Karpas-422 (cell line): ENCODE data around the gene NMB. TPM values are rescaled to one million over a fixed set of nuclear protein-coding genes. Genes with fewer than 3 reads are reported as not detected.

Experiments
- DNase-seq: peaks from one replicate; pipeline ENCODE4 v3.0.0-alpha.2; 2015
- H2AFZ ChIP-seq: fragments of 200-600 bp; sonication (generic); 2 replicates; pipeline ENCODE4 v1.6.1; 2014; ENCODE audit warnings: antibody characterized with exemption, low read length, mixed read lengths
- H3K27ac ChIP-seq: fragments of 200-600 bp; sonication (generic); 2 replicates; pipeline ENCODE4 v1.5.1; 2014; ENCODE audit warnings: mild to moderate bottlenecking, low read length, moderate library complexity
- H3K27me3 ChIP-seq: fragments of 200-600 bp; sonication (generic); 2 replicates; pipeline ENCODE4 v1.6.1; 2014; ENCODE audit warnings: low read length, mixed read lengths
- H3K36me3 ChIP-seq: fragments of 200-600 bp; sonication (generic); 2 replicates; pipeline ENCODE4 v1.6.1; 2014; ENCODE audit warnings: low read length, mixed read lengths; ENCODE audit not compliant: insufficient read depth
- H3K4me1 ChIP-seq: fragments of 200-600 bp; sonication (generic); 2 replicates; pipeline ENCODE4 v1.6.1; 2014; ENCODE audit warnings: mild to moderate bottlenecking, low read length, mixed read lengths
- H3K4me2 ChIP-seq: fragments of 200-600 bp; sonication (generic); 2 replicates; pipeline ENCODE4 v1.6.1; 2014; ENCODE audit warnings: low read length, low read depth, mild to moderate bottlenecking; ENCODE audit not compliant: poor library complexity, severe bottlenecking
- H3K4me3 ChIP-seq: fragments of 200-600 bp; sonication (generic); 2 replicates; pipeline ENCODE4 v1.5.1; 2014; ENCODE audit warnings: mild to moderate bottlenecking, antibody characterized with exemption, low read length, mixed read lengths
- H3K79me2 ChIP-seq: fragments of 200-600 bp; sonication (generic); 2 replicates; pipeline ENCODE4 v1.6.1; 2014; ENCODE audit warnings: mild to moderate bottlenecking, low read length, mixed read lengths
- H3K9ac ChIP-seq: fragments of 200-600 bp; sonication (generic); 2 replicates; pipeline ENCODE4 v1.6.0; 2014; ENCODE audit warnings: low read length
- H3K9me2 ChIP-seq: fragments of 200-600 bp; sonication (generic), shearing (Covaris generic); replicated peaks from 2 replicates; pipeline ENCODE4 v1.6.0; 2014; ENCODE audit warnings: mild to moderate bottlenecking, low read length, moderate library complexity; ENCODE audit not compliant: insufficient read depth
- H3K9me3 ChIP-seq: fragments of 300-700, 200-600 bp; sonication (generic); 2 replicates; pipeline ENCODE4 v1.6.1; 2014; ENCODE audit warnings: low read length, mixed read lengths
- H4K20me1 ChIP-seq: fragments of 200-600 bp; sonication (generic); 2 replicates; pipeline ENCODE4 v1.6.1; 2014; ENCODE audit warnings: mild to moderate bottlenecking, antibody characterized with exemption, low read length, low read depth; ENCODE audit not compliant: insufficient read depth
- total RNA-seq: library from RNA; depleted of rRNA; stranded (reverse); fragments of >200 nt; shearing (Covaris generic); gene quantifications from 2 replicates; pipeline ENCODE4 v1.2.3, GENCODE V29; 2014; ENCODE audit warnings: low replicate concordance

NMB gene
- total RNA-seq, 1 experiment from 2014 or later = 17.2 TPM

GRCh38 chr15:84624359-84624758, 33.6 kb downstream of the NMB start:
- H3K36me3 ChIP-seq = peaks cover 29% of the 10 kb centered on the region
- DNase-seq = no peak
- H3K4me3 ChIP-seq = no peak overlapping the region
- no peaks in the 10 kb centered on the region for H4K20me1 ChIP-seq
- H3K9me2 ChIP-seq = no peaks in the 10 kb centered on the region
- no peaks in the 10 kb centered on the region for H3K27me3 ChIP-seq
- H3K9me3 ChIP-seq = peaks cover 24% of the 10 kb centered on the region
- no peak overlapping the region for H2AFZ ChIP-seq
- H3K27ac ChIP-seq = no peak overlapping the region
- H3K9ac ChIP-seq = no peak overlapping the region
- H3K79me2 ChIP-seq = no peaks in the 10 kb centered on the region
- no peak overlapping the region for H3K4me2 ChIP-seq
- no peaks in the 10 kb centered on the region for H3K4me1 ChIP-seq

GRCh38 chr15:84621358-84621979, 36.5 kb downstream of the NMB start:
- Histone ChIP-seq H3K27ac (no peak overlapping the region), H3K79me2 (peaks cover 1% of the 10 kb centered on the region; the same call in 1 of the 2 replicates), H3K4me2 (no peak overlapping the region)

GRCh38 chr15:84620626-84621025, 37.4 kb downstream of the NMB start:
- Histone ChIP-seq H4K20me1 (no peaks in the 10 kb centered on the region), H3K27ac (no peak overlapping the region), H3K79me2 (peaks cover 5% of the 10 kb centered on the region; the same call in 1 of the 2 replicates), H3K9me3 (peaks cover 24% of the 10 kb centered on the region), H3K4me1 (no peaks in the 10 kb centered on the region), H3K27me3 (no peaks in the 10 kb centered on the region), H3K9ac (no peak overlapping the region), H3K36me3 (peaks cover 34% of the 10 kb centered on the region), H3K4me3 (0 out of 2 replicates have a peak overlapping the region, but pooled peaks have one; percentile 12), H3K4me2 (no peak overlapping the region), H3K9me2 (no peaks in the 10 kb centered on the region), H2AFZ (no peak overlapping the region)
- no peak for DNase-seq

More at GRCh38 chr15:84621358-84621979, 36.5 kb downstream of the NMB start:
- Histone ChIP-seq H4K20me1 (no peaks in the 10 kb centered on the region), H3K27me3 (no peaks in the 10 kb centered on the region), H3K9me2 (no peaks in the 10 kb centered on the region), H2AFZ (no peak overlapping the region), H3K9me3 (peaks cover 24% of the 10 kb centered on the region), H3K4me3 (no peak overlapping the region), H3K36me3 (peaks cover 32% of the 10 kb centered on the region), H3K9ac (no peak overlapping the region), H3K4me1 (no peaks in the 10 kb centered on the region)
- DNase-seq = no peak

GRCh38 chr15:84616235-84616634, 41.8 kb downstream of the NMB start:
- no peak for DNase-seq
- Histone ChIP-seq H2AFZ (no peak overlapping the region), H3K9me3 (peaks cover 9% of the 10 kb centered on the region), H4K20me1 (no peaks in the 10 kb centered on the region), H3K4me2 (no peak overlapping the region), H3K4me3 (no peak overlapping the region), H3K9me2 (no peaks in the 10 kb centered on the region), H3K36me3 (peaks cover 17% of the 10 kb centered on the region), H3K79me2 (peaks cover 5% of the 10 kb centered on the region; the same call in 1 of the 2 replicates), H3K9ac (no peak overlapping the region), H3K27ac (no peak overlapping the region), H3K27me3 (no peaks in the 10 kb centered on the region), H3K4me1 (no peaks in the 10 kb centered on the region)

GRCh38 chr15:84611631-84612030, 46.4 kb downstream of the NMB start:
- Histone ChIP-seq H3K27ac (no peak overlapping the region), H3K9ac (no peak overlapping the region), H3K36me3 (peaks cover 3% of the 10 kb centered on the region), H3K9me3 (no peaks in the 10 kb centered on the region), H4K20me1 (no peaks in the 10 kb centered on the region), H3K4me3 (no peak overlapping the region), H3K4me1 (0 out of 2 replicates have a peak, but pooled peaks cover 3% of the 10 kb centered on the region), H2AFZ (no peak overlapping the region), H3K27me3 (no peaks in the 10 kb centered on the region), H3K4me2 (no peak overlapping the region), H3K9me2 (no peaks in the 10 kb centered on the region), H3K79me2 (peaks cover 18% of the 10 kb centered on the region; the same call in 1 of the 2 replicates)
- no peak for DNase-seq

- no peak overlapping the region for H3K9ac ChIP-seq
- no peaks in the 10 kb centered on the region for H3K27me3 ChIP-seq
- DNase-seq = no peak
- peaks cover 6% of the 10 kb centered on the region; the same call in 1 of the 2 replicates for H3K36me3 ChIP-seq
- H3K4me1 ChIP-seq = 0 out of 2 replicates have a peak, but pooled peaks cover 3% of the 10 kb centered on the region
- no peaks in the 10 kb centered on the region for H3K9me3 ChIP-seq
- no peak overlapping the region for H2AFZ ChIP-seq
- H4K20me1 ChIP-seq = no peaks in the 10 kb centered on the region
- no peaks in the 10 kb centered on the region for H3K9me2 ChIP-seq
- H3K27ac ChIP-seq = no peak overlapping the region
- H3K4me2 ChIP-seq = no peak overlapping the region
- peaks cover 28% of the 10 kb centered on the region for H3K79me2 ChIP-seq
- H3K4me3 ChIP-seq = no peak overlapping the region
Measured at GRCh38 chr15:84609818-84610525, 48.0 kb downstream of the NMB start.

- H3K9ac ChIP-seq = no peak overlapping the region
- H3K4me3 ChIP-seq = no peak overlapping the region
- no peak overlapping the region for H3K4me2 ChIP-seq
- H4K20me1 ChIP-seq = no peaks in the 10 kb centered on the region
- peaks cover 29% of the 10 kb centered on the region for H3K79me2 ChIP-seq
- H3K36me3 ChIP-seq = peaks cover 7% of the 10 kb centered on the region; the same call in 1 of the 2 replicates
- peaks cover 4% of the 10 kb centered on the region; the same call in 1 of the 2 replicates for H3K4me1 ChIP-seq
- H3K27me3 ChIP-seq = no peaks in the 10 kb centered on the region
- H3K9me2 ChIP-seq = no peaks in the 10 kb centered on the region
- H3K27ac ChIP-seq = no peak overlapping the region
- no peak for DNase-seq
- H2AFZ ChIP-seq = no peak overlapping the region
- H3K9me3 ChIP-seq = no peaks in the 10 kb centered on the region
Measured at GRCh38 chr15:84608707-84609284, 49.2 kb downstream of the NMB start.

- no peaks in the 10 kb centered on the region for H3K27me3 ChIP-seq
- H3K4me3 ChIP-seq = no peak overlapping the region
- DNase-seq = no peak
- no peak overlapping the region for H3K4me2 ChIP-seq
- no peaks in the 10 kb centered on the region for H3K9me2 ChIP-seq
- H3K79me2 ChIP-seq = peaks cover 39% of the 10 kb centered on the region
- H3K9ac ChIP-seq = no peak overlapping the region
- peaks cover 13% of the 10 kb centered on the region for H3K4me1 ChIP-seq
- peaks cover 7% of the 10 kb centered on the region; the same call in 1 of the 2 replicates for H3K36me3 ChIP-seq
- H3K9me3 ChIP-seq = no peaks in the 10 kb centered on the region
- no peak overlapping the region for H2AFZ ChIP-seq
- H3K27ac ChIP-seq = no peak overlapping the region
- H4K20me1 ChIP-seq = no peaks in the 10 kb centered on the region
Measured at GRCh38 chr15:84606653-84607120, 51.3 kb downstream of the NMB start.
